ENCODE measurements around the gene MAP3K3.
A peak's percentile ranks its signal among the peaks of the same experiment; 100 is the strongest.

MAP3K3 gene

GRCh38 chr17:63621684-63622573 is at the start of gene MAP3K3:
Gene MAP3K3 (plus strand): TSS chr17:63622417. CDS start chr17:63622760, 343 bp downstream.
- Histone ChIP-seq H3K27ac (ENCODE audit: low read depth, low read length) (peak within 1 kb of the TSS; percentile 54; the same call in 1 of the 2 replicates), H3K4me3 (ENCODE audit: low read depth, low read length) (peak within 1 kb of the TSS; percentile 94), H3K4me1 (ENCODE audit: control insufficient read depth, insufficient read depth, low read length) (peaks cover 12% of the 10 kb centered on the region), H3K9me3 (ENCODE audit: control insufficient read depth, insufficient read depth, low read depth, low read length) (no peaks in the 10 kb centered on the region), H3K9ac (ENCODE audit: low read length) (peak within 1 kb of the TSS; percentile 79), H3K36me3 (ENCODE audit: control insufficient read depth, insufficient read depth, low read length) (no peaks in the 10 kb centered on the region), H3K27me3 (ENCODE audit: control insufficient read depth, insufficient read depth, low read length) (no peaks in the 10 kb centered on the region)

GRCh38 chr17:63573634-63574033 is 48.6 kb upstream of the MAP3K3 start:
- Histone ChIP-seq H3K9ac (ENCODE audit: low read length) (no peak overlapping the region), H3K36me3 (ENCODE audit: control insufficient read depth, insufficient read depth, low read length) (0 out of 2 replicates have a peak, but pooled peaks cover 4% of the 10 kb centered on the region), H3K27me3 (ENCODE audit: control insufficient read depth, insufficient read depth, low read length) (no peaks in the 10 kb centered on the region), H3K27ac (ENCODE audit: low read depth, low read length) (no peak overlapping the region), H3K4me3 (ENCODE audit: low read depth, low read length) (no peak overlapping the region), H3K4me1 (ENCODE audit: control insufficient read depth, insufficient read depth, low read length) (no peaks in the 10 kb centered on the region), H3K9me3 (ENCODE audit: control insufficient read depth, insufficient read depth, low read depth, low read length) (no peaks in the 10 kb centered on the region)

GRCh38 chr17:63578027-63578768 is 44.0 kb upstream of the MAP3K3 start:
- Histone ChIP-seq H3K4me3 (ENCODE audit: low read depth, low read length) (no peak overlapping the region), H3K36me3 (ENCODE audit: control insufficient read depth, insufficient read depth, low read length) (peaks cover 38% of the 10 kb centered on the region), H3K4me1 (ENCODE audit: control insufficient read depth, insufficient read depth, low read length) (no peaks in the 10 kb centered on the region), H3K9ac (ENCODE audit: low read length) (no peak overlapping the region), H3K27ac (ENCODE audit: low read depth, low read length) (no peak overlapping the region), H3K9me3 (ENCODE audit: control insufficient read depth, insufficient read depth, low read depth, low read length) (no peaks in the 10 kb centered on the region), H3K27me3 (ENCODE audit: control insufficient read depth, insufficient read depth, low read length) (no peaks in the 10 kb centered on the region)

- Histone ChIP-seq H3K4me3 (ENCODE audit: low read depth, low read length) (no peak overlapping the region), H3K36me3 (ENCODE audit: control insufficient read depth, insufficient read depth, low read length) (peaks cover 44% of the 10 kb centered on the region), H3K9me3 (ENCODE audit: control insufficient read depth, insufficient read depth, low read depth, low read length) (no peaks in the 10 kb centered on the region), H3K9ac (ENCODE audit: low read length) (no peak overlapping the region), H3K27me3 (ENCODE audit: control insufficient read depth, insufficient read depth, low read length) (no peaks in the 10 kb centered on the region), H3K4me1 (ENCODE audit: control insufficient read depth, insufficient read depth, low read length) (no peaks in the 10 kb centered on the region), H3K27ac (ENCODE audit: low read depth, low read length) (no peak overlapping the region)
These were observed 43.5 kb upstream of the MAP3K3 start for GRCh38 chr17:63578769-63579111.

- Histone ChIP-seq H3K27ac (ENCODE audit: low read depth, low read length) (no peak overlapping the region), H3K27me3 (ENCODE audit: control insufficient read depth, insufficient read depth, low read length) (no peaks in the 10 kb centered on the region), H3K4me1 (ENCODE audit: control insufficient read depth, insufficient read depth, low read length) (no peaks in the 10 kb centered on the region), H3K9me3 (ENCODE audit: control insufficient read depth, insufficient read depth, low read depth, low read length) (no peaks in the 10 kb centered on the region), H3K4me3 (ENCODE audit: low read depth, low read length) (no peak overlapping the region), H3K9ac (ENCODE audit: low read length) (no peak overlapping the region), H3K36me3 (ENCODE audit: control insufficient read depth, insufficient read depth, low read length) (peaks cover 48% of the 10 kb centered on the region)
These were observed 42.6 kb upstream of the MAP3K3 start for GRCh38 chr17:63579633-63580032.

- peaks cover 78% of the 10 kb centered on the region for H3K36me3 ChIP-seq (ENCODE audit: control insufficient read depth, insufficient read depth, low read length)
- H3K4me1 ChIP-seq (ENCODE audit: control insufficient read depth, insufficient read depth, low read length): no peaks in the 10 kb centered on the region
- no peaks in the 10 kb centered on the region for H3K9me3 ChIP-seq (ENCODE audit: control insufficient read depth, insufficient read depth, low read depth, low read length)
- H3K27me3 ChIP-seq (ENCODE audit: control insufficient read depth, insufficient read depth, low read length): no peaks in the 10 kb centered on the region
- no peak overlapping the region for H3K4me3 ChIP-seq (ENCODE audit: low read depth, low read length)
- no peak overlapping the region for H3K27ac ChIP-seq (ENCODE audit: low read depth, low read length)
- H3K9ac ChIP-seq (ENCODE audit: low read length): no peak overlapping the region
These were observed 34.4 kb upstream of the MAP3K3 start for GRCh38 chr17:63587770-63588169.

GRCh38 chr17:63588797-63589196 is 33.4 kb upstream of the MAP3K3 start:
- Histone ChIP-seq H3K27me3 (ENCODE audit: control insufficient read depth, insufficient read depth, low read length) (no peaks in the 10 kb centered on the region), H3K9ac (ENCODE audit: low read length) (no peak overlapping the region), H3K4me3 (ENCODE audit: low read depth, low read length) (no peak overlapping the region), H3K4me1 (ENCODE audit: control insufficient read depth, insufficient read depth, low read length) (no peaks in the 10 kb centered on the region), H3K9me3 (ENCODE audit: control insufficient read depth, insufficient read depth, low read depth, low read length) (no peaks in the 10 kb centered on the region), H3K27ac (ENCODE audit: low read depth, low read length) (no peak overlapping the region), H3K36me3 (ENCODE audit: control insufficient read depth, insufficient read depth, low read length) (peaks cover 69% of the 10 kb centered on the region)

GRCh38 chr17:63589646-63590045 is 32.6 kb upstream of the MAP3K3 start:
- H3K27ac ChIP-seq (ENCODE audit: low read depth, low read length): no peak overlapping the region
- H3K4me1 ChIP-seq (ENCODE audit: control insufficient read depth, insufficient read depth, low read length): no peaks in the 10 kb centered on the region
- H3K36me3 ChIP-seq (ENCODE audit: control insufficient read depth, insufficient read depth, low read length): peaks cover 66% of the 10 kb centered on the region

GRCh38 chr17:63592797-63593196 is 29.4 kb upstream of the MAP3K3 start:
- Histone ChIP-seq H3K4me1 (ENCODE audit: control insufficient read depth, insufficient read depth, low read length) (no peaks in the 10 kb centered on the region), H3K27ac (ENCODE audit: low read depth, low read length) (no peak overlapping the region), H3K9ac (ENCODE audit: low read length) (no peak overlapping the region), H3K27me3 (ENCODE audit: control insufficient read depth, insufficient read depth, low read length) (no peaks in the 10 kb centered on the region), H3K4me3 (ENCODE audit: low read depth, low read length) (no peak overlapping the region), H3K9me3 (ENCODE audit: control insufficient read depth, insufficient read depth, low read depth, low read length) (no peaks in the 10 kb centered on the region), H3K36me3 (ENCODE audit: control insufficient read depth, insufficient read depth, low read length) (peaks cover 40% of the 10 kb centered on the region)

More at GRCh38 chr17:63589646-63590045, 32.6 kb upstream of the MAP3K3 start:
- H3K27me3 ChIP-seq (ENCODE audit: control insufficient read depth, insufficient read depth, low read length): no peaks in the 10 kb centered on the region
- H3K9me3 ChIP-seq (ENCODE audit: control insufficient read depth, insufficient read depth, low read depth, low read length): no peaks in the 10 kb centered on the region
- H3K4me3 ChIP-seq (ENCODE audit: low read depth, low read length): no peak overlapping the region
- no peak overlapping the region for H3K9ac ChIP-seq (ENCODE audit: low read length)

GRCh38 chr17:63595132-63595531 is 27.1 kb upstream of the MAP3K3 start:
- Histone ChIP-seq H3K27ac (ENCODE audit: low read depth, low read length) (no peak overlapping the region), H3K9ac (ENCODE audit: low read length) (no peak overlapping the region), H3K36me3 (ENCODE audit: control insufficient read depth, insufficient read depth, low read length) (peaks cover 20% of the 10 kb centered on the region)

More at GRCh38 chr17:63595132-63595531, 27.1 kb upstream of the MAP3K3 start:
- Histone ChIP-seq H3K27me3 (ENCODE audit: control insufficient read depth, insufficient read depth, low read length) (no peaks in the 10 kb centered on the region), H3K4me3 (ENCODE audit: low read depth, low read length) (no peak overlapping the region), H3K4me1 (ENCODE audit: control insufficient read depth, insufficient read depth, low read length) (peaks cover 2% of the 10 kb centered on the region; the same call in 1 of the 2 replicates), H3K9me3 (ENCODE audit: control insufficient read depth, insufficient read depth, low read depth, low read length) (no peaks in the 10 kb centered on the region)
